ENCODE results near the gene CLASP1. TPM values are rescaled to one million over a fixed set of nuclear protein-coding genes. Genes with fewer than 3 reads are reported as not detected.

The CLASP1 gene
- total RNA-seq, 1 donor from 2014 or later: 60.1 TPM

- Histone ChIP-seq H3K4me1 (peaks cover 71% of the 10 kb centered on the region), H3K36me3 (no peaks in the 10 kb centered on the region), H3K4me3 (no peak overlapping the region), H3K27ac (replicated peaks) (no peak overlapping the region), H3K27me3 (ENCODE audit: low read depth) (no peaks in the 10 kb centered on the region), H3K9me3 (replicated peaks) (no peaks in the 10 kb centered on the region)
- intact Hi-C loops (cut with micrococcal nuclease): no loop called here
- TF ChIP-seq CTCF (IDR thresholded peaks at IDR 0.05; ENCODE audit: borderline replicate concordance): no peak
- DNase-seq: no peak
Measured at GRCh38 chr2:121475811-121476571, 173.3 kb downstream of the CLASP1 start.

GRCh38 chr2:121473512-121473911 is 175.8 kb downstream of the CLASP1 start:
- TF ChIP-seq CTCF (IDR thresholded peaks at IDR 0.05; ENCODE audit: borderline replicate concordance): no peak
- Histone ChIP-seq H3K4me1 (peaks cover 51% of the 10 kb centered on the region), H3K9me3 (replicated peaks) (no peaks in the 10 kb centered on the region), H3K36me3 (peaks cover 12% of the 10 kb centered on the region), H3K27me3 (ENCODE audit: low read depth) (no peaks in the 10 kb centered on the region), H3K4me3 (no peak overlapping the region), H3K27ac (replicated peaks) (no peak overlapping the region)
- DNase-seq: no peak
- intact Hi-C loops (cut with micrococcal nuclease): no loop called here

GRCh38 chr2:121472470-121472993 is 176.7 kb downstream of the CLASP1 start:
- peaks cover 43% of the 10 kb centered on the region for H3K4me1 ChIP-seq
- intact Hi-C loops (cut with micrococcal nuclease): no loop called here
- H3K4me3 ChIP-seq: no peak overlapping the region
- H3K36me3 ChIP-seq: peaks cover 22% of the 10 kb centered on the region
- H3K27ac ChIP-seq (replicated peaks): no peak overlapping the region
- no peak for DNase-seq
- no peak for TF ChIP-seq CTCF (IDR thresholded peaks at IDR 0.05; ENCODE audit: borderline replicate concordance)
- H3K9me3 ChIP-seq (replicated peaks): no peaks in the 10 kb centered on the region
- no peaks in the 10 kb centered on the region for H3K27me3 ChIP-seq (ENCODE audit: low read depth)

- no peak for TF ChIP-seq CTCF (IDR thresholded peaks at IDR 0.05; ENCODE audit: borderline replicate concordance)
- Histone ChIP-seq H3K4me3 (no peak overlapping the region), H3K27ac (replicated peaks) (no peak overlapping the region), H3K27me3 (ENCODE audit: low read depth) (no peaks in the 10 kb centered on the region), H3K4me1 (peaks cover 36% of the 10 kb centered on the region), H3K36me3 (peaks cover 29% of the 10 kb centered on the region), H3K9me3 (replicated peaks) (no peaks in the 10 kb centered on the region)
- intact Hi-C loops (cut with micrococcal nuclease): no loop called here
- DNase-seq: no peak
Measured at GRCh38 chr2:121471532-121472469, 177.5 kb downstream of the CLASP1 start.

- Histone ChIP-seq H3K27me3 (ENCODE audit: low read depth) (no peaks in the 10 kb centered on the region), H3K4me1 (peaks cover 27% of the 10 kb centered on the region), H3K9me3 (replicated peaks) (no peaks in the 10 kb centered on the region), H3K36me3 (peaks cover 38% of the 10 kb centered on the region), H3K27ac (replicated peaks) (no peak overlapping the region), H3K4me3 (no peak overlapping the region)
- TF ChIP-seq CTCF (IDR thresholded peaks at IDR 0.05; ENCODE audit: borderline replicate concordance): no peak
- DNase-seq: no peak
- intact Hi-C loops (cut with micrococcal nuclease): no loop called here
Measured at GRCh38 chr2:121470917-121471316, 178.3 kb downstream of the CLASP1 start.

Measured in left ventricle myocardium inferior (tissue), 1 donor.